GM11168 (cell line): ENCODE results near the gene MACROD2.
"Not testable (repeated sequence)": the region's sequence is repeated elsewhere in the genome, so short reads cannot be mapped to it uniquely, and the experiment has no call there.

Experiments
- in situ Hi-C: fragments of 300-500 bp; cut with MboI; formaldehyde crosslinking; loops from one replicate; pipeline ENCODE4 v1.12.0; 2022; ENCODE audit warnings: low sequenced_read_pairs; ENCODE audit not compliant: unreplicated experiment

Gene MACROD2

DNA sequence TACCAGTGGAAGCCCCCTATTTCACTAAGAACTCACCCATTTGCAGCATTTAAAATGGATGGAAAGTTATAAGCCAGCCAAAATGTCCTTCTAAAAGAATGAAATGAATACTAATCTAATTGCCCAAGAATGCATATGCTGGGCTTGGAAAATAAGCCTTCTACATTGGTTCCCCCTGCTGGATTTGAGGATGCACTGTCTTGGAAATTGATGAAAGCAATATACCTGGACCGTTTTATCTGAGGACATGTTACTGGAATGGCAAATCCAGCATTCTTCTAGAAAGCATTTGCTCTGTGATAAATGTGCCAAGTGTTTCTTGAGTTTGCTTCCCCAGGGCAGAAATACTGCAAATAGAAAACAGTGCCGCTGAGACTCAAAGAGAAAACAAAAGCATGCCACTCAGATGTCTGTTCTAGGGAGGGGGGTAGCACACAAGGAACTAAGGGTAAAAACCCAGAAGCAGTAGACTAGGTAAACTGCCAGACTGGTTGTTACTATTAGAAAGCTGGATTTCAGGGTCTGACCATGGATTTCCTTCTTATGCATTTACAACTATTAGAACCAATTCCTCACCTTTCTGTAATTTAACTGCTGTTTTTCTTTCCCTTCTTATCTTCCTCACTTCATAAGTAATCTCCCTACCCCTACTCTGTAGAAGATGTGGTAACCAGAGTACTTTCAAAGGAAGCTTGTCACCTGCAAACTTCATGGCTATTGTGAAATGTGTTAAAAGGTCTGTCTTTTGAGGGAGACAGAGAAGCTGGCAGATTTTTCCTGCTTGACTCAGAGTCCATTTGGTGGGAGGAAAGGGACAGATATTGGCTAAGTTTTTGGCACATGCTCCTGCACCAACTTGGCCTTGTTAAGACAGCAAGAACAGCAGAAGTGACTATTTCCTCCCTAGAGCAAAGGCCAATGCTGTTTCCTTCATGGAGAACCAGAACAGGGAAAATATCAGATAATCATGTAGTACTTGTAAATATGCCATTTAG, 1935.3 kb downstream of the MACROD2 start:
- in situ Hi-C loops: no loop called here

- in situ Hi-C loops: no loop called here
These were observed 1936.6 kb downstream of the MACROD2 start for GRCh38 chr20:15931897-15932296.

GRCh38 chr20:15937179-15937578, 1941.9 kb downstream of the MACROD2 start:
- in situ Hi-C loops: no loop called here

- in situ Hi-C loops: no loop called here
These were observed 1943.5 kb downstream of the MACROD2 start for GRCh38 chr20:15938847-15939246.

DNA sequence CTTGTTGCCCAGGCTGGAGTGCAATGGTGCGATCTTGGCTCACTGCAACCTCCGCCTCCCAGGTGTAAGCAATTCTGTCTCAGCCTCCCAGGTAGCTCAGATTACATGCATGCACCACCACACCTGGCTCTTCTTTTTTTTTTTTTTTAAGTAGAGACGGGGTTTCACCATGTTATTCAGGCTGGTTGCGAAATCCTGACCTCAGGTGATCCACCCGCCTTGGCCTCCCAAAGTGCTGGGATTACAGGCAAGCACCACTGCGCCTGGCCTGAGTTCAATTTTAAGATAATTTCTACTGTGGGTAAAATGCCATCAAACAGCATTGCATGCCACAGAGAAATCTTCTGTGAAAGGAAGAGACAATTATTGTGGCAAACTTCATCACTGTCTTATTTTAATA, 1944.8 kb downstream of the MACROD2 start:
- in situ Hi-C loops: no loop called here

DNA sequence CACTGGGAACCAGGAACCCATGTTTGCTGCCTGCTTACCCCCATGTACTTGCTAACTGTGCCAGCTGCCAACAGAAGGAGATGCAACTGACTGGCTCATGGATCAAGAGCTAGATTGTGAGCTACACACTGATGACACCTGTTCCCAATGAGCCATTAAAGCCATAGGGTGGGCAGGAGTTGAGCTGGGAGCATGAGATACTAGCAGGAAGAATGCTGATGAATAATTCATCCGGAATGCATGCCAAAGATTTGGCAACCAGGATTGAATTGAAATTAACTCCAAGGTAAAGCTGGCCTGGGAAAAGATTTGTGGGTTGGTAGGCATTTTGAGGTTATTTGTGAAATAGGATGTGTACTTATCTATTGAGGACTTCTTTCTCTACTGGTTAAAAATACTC, 1946.8 kb downstream of the MACROD2 start:
- in situ Hi-C loops: no loop called here

- in situ Hi-C loops: no loop called here
These were observed 1950.0 kb downstream of the MACROD2 start for GRCh38 chr20:15945289-15945688.

GRCh38 chr20:15949391-15949790, 1954.1 kb downstream of the MACROD2 start:
- in situ Hi-C loops: no loop called here

- in situ Hi-C loops: no loop called here
These were observed 1956.3 kb downstream of the MACROD2 start for GRCh38 chr20:15951658-15952057.

DNA sequence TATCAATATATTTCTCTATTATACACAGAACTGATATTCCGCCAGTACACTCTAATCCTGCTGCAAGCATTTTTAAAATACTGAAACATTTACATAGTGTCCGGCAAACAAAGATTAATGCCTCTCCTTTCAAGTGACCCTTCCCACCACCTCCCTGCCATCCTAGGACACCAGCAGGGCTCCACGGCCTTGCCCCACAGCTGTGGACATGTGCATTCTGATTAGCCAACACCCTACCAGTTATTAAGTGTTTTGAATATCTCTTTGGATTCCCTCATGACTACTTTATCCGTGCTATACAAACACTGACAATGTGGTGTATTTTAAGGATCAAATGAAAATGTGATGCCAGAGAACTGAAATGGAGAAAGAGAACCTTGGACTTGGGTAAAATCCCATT, 1962.8 kb downstream of the MACROD2 start:
- in situ Hi-C loops: no loop called here

- in situ Hi-C loops: no loop called here
These were observed 1969.8 kb downstream of the MACROD2 start for GRCh38 chr20:15965165-15965564.

DNA sequence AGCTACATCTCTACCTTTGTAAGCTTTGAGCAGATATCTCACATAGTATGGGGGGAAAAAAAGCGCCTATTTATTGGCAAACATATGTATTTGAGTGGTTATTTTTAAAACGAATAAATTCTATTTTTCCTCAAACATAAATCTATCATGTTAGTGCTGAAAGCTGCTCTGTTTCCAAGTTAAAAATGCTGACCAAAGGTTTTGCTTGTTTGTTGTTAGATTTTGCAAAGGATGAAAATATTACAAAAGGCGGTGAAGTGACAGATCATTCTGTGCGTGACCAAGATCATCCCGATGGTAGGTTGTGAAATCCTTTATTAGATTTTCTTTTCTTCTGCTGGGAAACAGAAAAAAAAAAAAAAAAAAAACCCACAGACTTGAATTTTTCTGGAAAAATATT, 1972.0 kb downstream of the MACROD2 start:
- in situ Hi-C loops: no loop called here

GRCh38 chr20:15976047-15976736, 1980.9 kb downstream of the MACROD2 start:
- in situ Hi-C loops: no loop called here

- in situ Hi-C loops: no loop called here
These were observed 1981.7 kb downstream of the MACROD2 start for GRCh38 chr20:15977026-15977425.

GRCh38 chr20:15977758-15978157, 1982.4 kb downstream of the MACROD2 start:
- in situ Hi-C loops: no loop called here

GRCh38 chr20:15985494-15986368, 1990.4 kb downstream of the MACROD2 start:
- in situ Hi-C loops: not testable (repeated sequence)

- in situ Hi-C loops: no loop called here
These were observed 1991.4 kb downstream of the MACROD2 start for GRCh38 chr20:15986690-15987089.

GRCh38 chr20:15991279-15991678, 1996.0 kb downstream of the MACROD2 start:
- in situ Hi-C loops: no loop called here

DNA sequence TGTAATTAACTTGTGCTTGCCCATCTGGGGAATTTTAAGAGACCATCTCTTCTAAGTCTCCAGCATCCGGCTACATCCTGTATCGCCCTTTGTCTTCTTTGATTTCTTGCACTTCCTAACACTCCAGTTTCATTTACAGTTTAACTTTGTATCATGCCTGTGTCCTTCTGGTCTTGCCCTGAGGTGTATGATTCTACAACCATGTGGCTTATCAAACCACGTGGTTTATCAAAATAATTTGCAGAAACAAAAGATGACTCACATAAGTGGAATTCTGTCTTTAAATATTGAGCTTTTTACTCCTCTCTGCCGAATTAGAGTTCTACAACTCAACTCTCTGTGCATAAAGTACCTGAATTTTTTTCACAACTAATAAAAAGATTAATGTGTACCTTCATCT, 1997.2 kb downstream of the MACROD2 start:
- in situ Hi-C loops: no loop called here

GRCh38 chr20:16000112-16000511, 2004.8 kb downstream of the MACROD2 start:
- in situ Hi-C loops: no loop called here
